ENCODE measurements around the gene SASH1.
"Not testable (repeated sequence)": the region's sequence is repeated elsewhere in the genome, so short reads cannot be mapped to it uniquely, and the experiment has no call there.

The SASH1 gene

GRCh38 chr6:148343047-148343782, 577 bp downstream of the SASH1 start:
- FAIRE-seq (no peak), DNase-seq (ENCODE audit: insufficient read length, low spot score) (no peak)
- TF ChIP-seq POLR2A (IDR thresholded peaks at IDR 0.05; ENCODE audit: low read depth, low read length): no peak

GRCh38 chr6:148345176-148345575, 2.5 kb downstream of the SASH1 start:
- FAIRE-seq: no peak
- no peak for DNase-seq (ENCODE audit: insufficient read length, low spot score)
- no peak for TF ChIP-seq POLR2A (IDR thresholded peaks at IDR 0.05; ENCODE audit: low read depth, low read length)

GRCh38 chr6:148345578-148345977, 2.9 kb downstream of the SASH1 start:
- no peak for DNase-seq (ENCODE audit: insufficient read length, low spot score)
- no peak for FAIRE-seq
- no peak for TF ChIP-seq POLR2A (IDR thresholded peaks at IDR 0.05; ENCODE audit: low read depth, low read length)

- FAIRE-seq (no peak), DNase-seq (ENCODE audit: insufficient read length, low spot score) (no peak)
- no peak for TF ChIP-seq POLR2A (IDR thresholded peaks at IDR 0.05; ENCODE audit: low read depth, low read length)
These were observed 4.2 kb downstream of the SASH1 start for GRCh38 chr6:148346681-148347440.

GRCh38 chr6:148347441-148348054, 4.9 kb downstream of the SASH1 start:
- TF ChIP-seq POLR2A (IDR thresholded peaks at IDR 0.05; ENCODE audit: low read depth, low read length): no peak
- FAIRE-seq: no peak

GRCh38 chr6:148348335-148348734, 5.7 kb downstream of the SASH1 start:
- TF ChIP-seq POLR2A (IDR thresholded peaks at IDR 0.05; ENCODE audit: low read depth, low read length): no peak
- no peak for FAIRE-seq
- DNase-seq (ENCODE audit: insufficient read length, low spot score): no peak

More at GRCh38 chr6:148347441-148348054, 4.9 kb downstream of the SASH1 start:
- DNase-seq (ENCODE audit: insufficient read length, low spot score): no peak

GRCh38 chr6:148348778-148349177, 6.1 kb downstream of the SASH1 start:
- DNase-seq (ENCODE audit: insufficient read length, low spot score) (no peak), FAIRE-seq (no peak)
- TF ChIP-seq POLR2A (IDR thresholded peaks at IDR 0.05; ENCODE audit: low read depth, low read length): no peak

GRCh38 chr6:148349466-148349865, 6.8 kb downstream of the SASH1 start:
- DNase-seq (ENCODE audit: insufficient read length, low spot score): no peak
- TF ChIP-seq POLR2A (IDR thresholded peaks at IDR 0.05; ENCODE audit: low read depth, low read length): no peak
- no peak for FAIRE-seq

GRCh38 chr6:148351309-148351708, 8.7 kb downstream of the SASH1 start:
- no peak for TF ChIP-seq POLR2A (IDR thresholded peaks at IDR 0.05; ENCODE audit: low read depth, low read length)
- FAIRE-seq (no peak), DNase-seq (ENCODE audit: insufficient read length, low spot score) (no peak)

- FAIRE-seq; DNase-seq (ENCODE audit: insufficient read length, low spot score): not testable (repeated sequence)
These were observed 9.8 kb downstream of the SASH1 start for GRCh38 chr6:148352421-148352820.

- DNase-seq (ENCODE audit: insufficient read length, low spot score) (no peak), FAIRE-seq (no peak)
- no peak for TF ChIP-seq POLR2A (IDR thresholded peaks at IDR 0.05; ENCODE audit: low read depth, low read length)
These were observed 15.7 kb downstream of the SASH1 start for GRCh38 chr6:148358196-148358785.

GRCh38 chr6:148359228-148359627, 16.6 kb downstream of the SASH1 start:
- FAIRE-seq: no peak
- no peak for DNase-seq (ENCODE audit: insufficient read length, low spot score)
- TF ChIP-seq POLR2A (IDR thresholded peaks at IDR 0.05; ENCODE audit: low read depth, low read length): no peak

GRCh38 chr6:148364056-148364824, 21.6 kb downstream of the SASH1 start:
- TF ChIP-seq POLR2A (IDR thresholded peaks at IDR 0.05; ENCODE audit: low read depth, low read length): no peak
- DNase-seq (ENCODE audit: insufficient read length, low spot score) (peak; percentile 34), FAIRE-seq (no peak)

Data from H54 (cell line).